Astrocyte (in vitro differentiated cells and primary cell): ENCODE measurements around the gene AXL. TPM values are rescaled to one million over a fixed set of nuclear protein-coding genes. Genes with fewer than 3 reads are reported as not detected.

Experiments
- DNase-seq: peaks from one replicate; pipeline ENCODE4 v3.0.0-alpha.2; 2010; ENCODE audit warnings: low read depth
- FAIRE-seq: peaks from 2 replicates; lab custom pipeline; 2011; peaks lifted over from hg19 to GRCh38; lab: Jason Lieb, UNC
- H2AFZ ChIP-seq: 2 replicates; pipeline ENCODE4 v1.6.0; 2012; ENCODE audit warnings: low read depth, low read length, inconsistent platforms
- H3K27ac ChIP-seq: 2 replicates; pipeline ENCODE4 v1.5.1; 2011; ENCODE audit warnings: low read depth, low read length, inconsistent platforms
- H3K27me3 ChIP-seq: 2 replicates; pipeline ENCODE4 v1.6.0; 2011; ENCODE audit warnings: low read length, inconsistent platforms; ENCODE audit not compliant: insufficient read depth
- H3K36me3 ChIP-seq: 2 replicates; pipeline ENCODE4 v1.5.1; 2011; ENCODE audit warnings: low read length, inconsistent platforms; ENCODE audit not compliant: insufficient read depth
- H3K4me1 ChIP-seq: 2 replicates; pipeline ENCODE4 v1.5.1; 2011; ENCODE audit warnings: low read length, inconsistent platforms; ENCODE audit not compliant: insufficient read depth
- H3K4me2 ChIP-seq: 2 replicates; pipeline ENCODE4 v1.6.0; 2012; ENCODE audit warnings: low read length, inconsistent platforms
- H3K4me3 ChIP-seq: 2 replicates; pipeline ENCODE4 v1.5.1; 2011; ENCODE audit warnings: low read depth, mild to moderate bottlenecking, low read length, inconsistent platforms; ENCODE audit not compliant: insufficient read depth
- H3K79me2 ChIP-seq: 2 replicates; pipeline ENCODE4 v1.6.0; 2012; ENCODE audit warnings: mild to moderate bottlenecking, low read length, inconsistent platforms; ENCODE audit not compliant: insufficient read depth
- H3K9ac ChIP-seq: 2 replicates; pipeline ENCODE4 v1.6.0; 2012; ENCODE audit warnings: mild to moderate bottlenecking, low read length, inconsistent platforms
- H3K9me3 ChIP-seq: 2 replicates; pipeline ENCODE4 v1.5.1; 2012; ENCODE audit warnings: low read depth, mild to moderate bottlenecking, low read length, inconsistent platforms; ENCODE audit not compliant: insufficient read depth
- H4K20me1 ChIP-seq: 2 replicates; pipeline ENCODE4 v1.6.0; 2012; ENCODE audit warnings: low read length, inconsistent platforms; ENCODE audit not compliant: insufficient read depth
- H3K27ac Mint-ChIP-seq: one replicate; pipeline ENCODE4 v1.8.0; 2021; ENCODE audit warnings: mild to moderate bottlenecking, mixed read lengths; ENCODE audit not compliant: unreplicated experiment
- H3K27me3 Mint-ChIP-seq: one replicate; pipeline ENCODE4 v1.8.0; 2021; ENCODE audit warnings: low read depth, mixed read lengths; ENCODE audit not compliant: unreplicated experiment
- H3K36me3 Mint-ChIP-seq: one replicate; pipeline ENCODE4 v1.8.0; 2021; ENCODE audit warnings: low read depth, mixed read lengths; ENCODE audit not compliant: unreplicated experiment
- H3K4me1 Mint-ChIP-seq: one replicate; pipeline ENCODE4 v1.8.0; 2021; ENCODE audit warnings: low read depth, mixed read lengths; ENCODE audit not compliant: unreplicated experiment
- H3K4me3 Mint-ChIP-seq: one replicate; pipeline ENCODE4 v1.8.0; 2021; ENCODE audit warnings: mild to moderate bottlenecking, moderate library complexity, mixed read lengths; ENCODE audit not compliant: unreplicated experiment
- H3K9me3 Mint-ChIP-seq: one replicate; pipeline ENCODE4 v1.8.0; 2021; ENCODE audit warnings: mild to moderate bottlenecking, mixed read lengths; ENCODE audit not compliant: unreplicated experiment
- CTCF ChIP-seq: IDR thresholded peaks from 2 replicates; pipeline ENCODE4 v1.5.1; 2011; ENCODE audit warnings: low read depth, mild to moderate bottlenecking, inconsistent platforms, low read length, moderate library complexity; ENCODE audit not compliant: insufficient read depth
- EZH2 ChIP-seq: IDR thresholded peaks from 2 replicates; pipeline ENCODE4 v1.6.1; 2012; ENCODE audit warnings: mild to moderate bottlenecking, low read length, inconsistent platforms; ENCODE audit not compliant: insufficient read depth
- total RNA-seq: library from RNA; stranded (reverse); gene quantifications from 2 replicates; pipeline ENCODE4 v1.2.1, GENCODE V29; 2021

The AXL gene
- total RNA-seq, 1 donor from 2014 or later = 156 TPM

- Mint-ChIP-seq H3K9me3 (no peaks in the 10 kb centered on the region), H3K4me1 (peaks cover 30% of the 10 kb centered on the region), H3K36me3 (peaks cover 48% of the 10 kb centered on the region), H3K27me3 (no peaks in the 10 kb centered on the region), H3K4me3 (peak overlapping the region; percentile 54), H3K27ac (peak overlapping the region; percentile 98)
- peaks cover 89% of the 10 kb centered on the region for H3K36me3 ChIP-seq
- H3K27me3 ChIP-seq = no peaks in the 10 kb centered on the region
- H3K27ac ChIP-seq = peak overlapping the region; percentile 94
- H3K4me1 ChIP-seq = peaks cover 33% of the 10 kb centered on the region
- H3K4me3 ChIP-seq = no peak overlapping the region
- DNase-seq (no peak), FAIRE-seq (no peak)
- TF ChIP-seq EZH2 = no peak
- no peak for TF ChIP-seq CTCF
- peaks cover 72% of the 10 kb centered on the region for H4K20me1 ChIP-seq
- peaks cover 45% of the 10 kb centered on the region for H3K79me2 ChIP-seq
- H2AFZ ChIP-seq = no peak overlapping the region
- H3K9me3 ChIP-seq = no peaks in the 10 kb centered on the region
- H3K9ac ChIP-seq = peak overlapping the region; percentile 85
- H3K4me2 ChIP-seq = peak overlapping the region; percentile 59
Measured at GRCh38 chr19:41299046-41299754, 80.2 kb downstream of the AXL start.

GRCh38 chr19:41299755-41300089 is 80.7 kb downstream of the AXL start:
- Histone ChIP-seq H3K9me3 (no peaks in the 10 kb centered on the region), H4K20me1 (peaks cover 72% of the 10 kb centered on the region), H3K4me1 (peaks cover 33% of the 10 kb centered on the region), H3K27ac (peak overlapping the region; percentile 94), H3K36me3 (peaks cover 88% of the 10 kb centered on the region), H3K4me2 (peak overlapping the region; percentile 1), H2AFZ (no peak overlapping the region), H3K9ac (peak overlapping the region; percentile 85), H3K79me2 (peaks cover 43% of the 10 kb centered on the region), H3K4me3 (no peak overlapping the region), H3K27me3 (no peaks in the 10 kb centered on the region)
- FAIRE-seq (no peak), DNase-seq (peak; percentile 42)
- TF ChIP-seq CTCF (no peak), EZH2 (no peak)
- Mint-ChIP-seq H3K36me3 (peaks cover 49% of the 10 kb centered on the region), H3K4me1 (peaks cover 30% of the 10 kb centered on the region), H3K27ac (peak overlapping the region; percentile 98), H3K9me3 (no peaks in the 10 kb centered on the region), H3K4me3 (peak overlapping the region; percentile 34), H3K27me3 (no peaks in the 10 kb centered on the region)

GRCh38 chr19:41300555-41300954 is 81.5 kb downstream of the AXL start:
- FAIRE-seq (no peak), DNase-seq (no peak)
- Mint-ChIP-seq H3K27ac (no peak overlapping the region), H3K4me1 (peaks cover 30% of the 10 kb centered on the region), H3K27me3 (no peaks in the 10 kb centered on the region), H3K9me3 (no peaks in the 10 kb centered on the region), H3K4me3 (no peak overlapping the region), H3K36me3 (peaks cover 45% of the 10 kb centered on the region)
- H2AFZ ChIP-seq = no peak overlapping the region
- H3K4me3 ChIP-seq = no peak overlapping the region
- H3K27me3 ChIP-seq = no peaks in the 10 kb centered on the region
- H3K36me3 ChIP-seq = peaks cover 88% of the 10 kb centered on the region
- no peaks in the 10 kb centered on the region for H3K9me3 ChIP-seq
- peaks cover 67% of the 10 kb centered on the region for H4K20me1 ChIP-seq
- H3K4me1 ChIP-seq = peaks cover 33% of the 10 kb centered on the region
- TF ChIP-seq CTCF (no peak), EZH2 (no peak)
- H3K4me2 ChIP-seq = no peak overlapping the region
- no peak overlapping the region for H3K9ac ChIP-seq
- H3K27ac ChIP-seq = no peak overlapping the region
- peaks cover 36% of the 10 kb centered on the region for H3K79me2 ChIP-seq
